Mesendoderm (in vitro differentiated cells): ENCODE measurements around the gene PRR15L.

Experiments used
- DNase-seq: peaks from one replicate; pipeline ENCODE4 v3.0.0; 2013
- H2AK5ac ChIP-seq: 2 replicates; pipeline ENCODE4 v1.6.1; 2013; ENCODE audit warnings: low read length, inconsistent platforms
- H2BK120ac ChIP-seq: 2 replicates; pipeline ENCODE4 v1.6.1; 2013; ENCODE audit warnings: low read depth, mild to moderate bottlenecking, low read length, moderate library complexity, mixed read lengths
- H2BK15ac ChIP-seq: replicated peaks from 2 replicates; pipeline ENCODE4 v1.6.1; 2013; ENCODE audit warnings: low read depth, mild to moderate bottlenecking, moderate library complexity
- H2BK5ac ChIP-seq: 2 replicates; pipeline ENCODE4 v1.6.1; 2013; ENCODE audit warnings: low read length, inconsistent platforms
- H3K18ac ChIP-seq: 2 replicates; pipeline ENCODE4 v1.6.1; 2013; ENCODE audit warnings: mild to moderate bottlenecking, low read length, mixed read lengths
- H3K23ac ChIP-seq: one replicate; pipeline ENCODE4 v1.6.1; 2013; ENCODE audit warnings: low read length
- H3K27ac ChIP-seq: 2 replicates; pipeline ENCODE4 v1.5.1; 2013; ENCODE audit warnings: low read depth, mild to moderate bottlenecking, inconsistent platforms, low read length, moderate library complexity
- H3K27me3 ChIP-seq: 2 replicates; pipeline ENCODE4 v1.6.1; 2013; ENCODE audit warnings: low read length, control low read depth, mild to moderate bottlenecking, inconsistent platforms; ENCODE audit not compliant: insufficient read depth, poor library complexity
- H3K36me3 ChIP-seq: 2 replicates; pipeline ENCODE4 v1.6.1; 2013; ENCODE audit warnings: low read length, inconsistent platforms; ENCODE audit not compliant: control insufficient read depth, insufficient read depth
- H3K4ac ChIP-seq: one replicate; pipeline ENCODE4 v1.6.1; 2013; ENCODE audit warnings: low read depth, mild to moderate bottlenecking, low read length, moderate library complexity
- H3K4me1 ChIP-seq: 2 replicates; pipeline ENCODE4 v1.6.1; 2013; ENCODE audit warnings: low read depth, low read length, inconsistent platforms; ENCODE audit not compliant: control insufficient read depth
- H3K4me2 ChIP-seq: 2 replicates; pipeline ENCODE4 v1.6.1; 2013; ENCODE audit warnings: low read length
- H3K4me3 ChIP-seq: 2 replicates; pipeline ENCODE4 v1.5.1; 2013; ENCODE audit warnings: mild to moderate bottlenecking, low read length
- H3K56ac ChIP-seq: one replicate; pipeline ENCODE4 v1.6.1; 2013; ENCODE audit warnings: low read length
- H3K79me1 ChIP-seq: 2 replicates; pipeline ENCODE4 v1.6.1; 2013; ENCODE audit warnings: low read length, inconsistent platforms
- H3K79me2 ChIP-seq: 2 replicates; pipeline ENCODE4 v1.6.1; 2013; ENCODE audit warnings: mild to moderate bottlenecking, low read length; ENCODE audit not compliant: control insufficient read depth, insufficient read depth
- H3K9ac ChIP-seq: 2 replicates; pipeline ENCODE4 v1.6.1; 2013; ENCODE audit warnings: low read length, inconsistent platforms
- H4K5ac ChIP-seq: one replicate; pipeline ENCODE4 v1.6.1; 2013; ENCODE audit warnings: low read length
- H4K8ac ChIP-seq: one replicate; pipeline ENCODE4 v1.6.1; 2013; ENCODE audit warnings: low read depth, mild to moderate bottlenecking, control low read depth, low read length, moderate library complexity
- WGBS: extraction: QIAGEN DNeasy Blood & Tissue Kit; methylation state at CpG from one replicate; pipeline ENCODE4 v1.1.7; 2013; ENCODE audit warnings: low lambda C conversion rate, missing lambda C conversion rate; ENCODE audit not compliant: insufficient coverage; ENCODE audit errors: extremely low coverage; 5-methylcytosine and 5-hydroxymethylcytosine counted together

Gene PRR15L

DNA sequence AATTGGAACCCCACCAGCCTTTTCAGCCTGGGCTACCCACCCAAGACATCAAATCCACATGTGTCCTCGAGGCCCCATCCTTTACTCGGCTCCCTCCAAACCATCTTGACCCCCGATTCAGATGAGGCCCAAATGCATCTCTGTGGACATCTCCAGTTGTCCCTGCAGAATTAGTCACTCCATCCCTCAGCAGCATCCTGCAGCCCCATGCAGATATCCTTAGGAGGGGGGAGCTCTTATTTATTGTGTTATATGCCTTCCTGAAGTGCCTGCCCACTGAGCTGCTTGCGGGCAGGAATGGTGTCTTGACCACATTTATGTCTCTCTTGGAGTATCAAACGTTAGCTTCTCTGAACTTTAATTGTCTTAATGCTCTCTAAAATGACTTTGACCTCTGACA, 28.8 kb upstream of the PRR15L start:
- H3K4me1 ChIP-seq: peaks cover 16% of the 10 kb centered on the region
- no CpG with 5 or more reads among the region's 5 CpGs for WGBS
- H3K9ac ChIP-seq: no peak overlapping the region
- no peak for DNase-seq
- H2AK5ac ChIP-seq: no peak overlapping the region
- no peak overlapping the region for H2BK15ac ChIP-seq
- H3K18ac ChIP-seq: no peak overlapping the region
- H3K27ac ChIP-seq: no peak overlapping the region
- H4K5ac ChIP-seq: no peak overlapping the region
- H3K4ac ChIP-seq: no peak overlapping the region
- H3K23ac ChIP-seq: no peak overlapping the region
- no peak overlapping the region for H3K56ac ChIP-seq
- no peak overlapping the region for H2BK120ac ChIP-seq
- no peaks in the 10 kb centered on the region for H3K79me2 ChIP-seq
- H4K8ac ChIP-seq: no peak overlapping the region
- no peak overlapping the region for H3K4me3 ChIP-seq
- H3K4me2 ChIP-seq: no peak overlapping the region
- no peaks in the 10 kb centered on the region for H3K79me1 ChIP-seq
- H2BK5ac ChIP-seq: no peak overlapping the region
- peaks cover 2% of the 10 kb centered on the region for H3K36me3 ChIP-seq
- H3K27me3 ChIP-seq: no peaks in the 10 kb centered on the region

GRCh38 chr17:47983492-47984223, 26.0 kb upstream of the PRR15L start:
- Histone ChIP-seq H3K4me2 (no peak overlapping the region), H3K4me3 (no peak overlapping the region), H3K56ac (no peak overlapping the region), H3K18ac (no peak overlapping the region), H3K79me2 (no peaks in the 10 kb centered on the region), H4K5ac (no peak overlapping the region), H3K36me3 (peaks cover 8% of the 10 kb centered on the region), H3K9ac (no peak overlapping the region), H3K4ac (no peak overlapping the region), H3K27me3 (no peaks in the 10 kb centered on the region), H3K23ac (no peak overlapping the region), H3K27ac (no peak overlapping the region), H2BK5ac (no peak overlapping the region), H3K4me1 (peaks cover 3% of the 10 kb centered on the region), H2AK5ac (no peak overlapping the region), H3K79me1 (no peaks in the 10 kb centered on the region), H2BK15ac (no peak overlapping the region), H2BK120ac (no peak overlapping the region), H4K8ac (no peak overlapping the region)
- no CpG with 5 or more reads among the region's 11 CpGs for WGBS
- no peak for DNase-seq

DNA sequence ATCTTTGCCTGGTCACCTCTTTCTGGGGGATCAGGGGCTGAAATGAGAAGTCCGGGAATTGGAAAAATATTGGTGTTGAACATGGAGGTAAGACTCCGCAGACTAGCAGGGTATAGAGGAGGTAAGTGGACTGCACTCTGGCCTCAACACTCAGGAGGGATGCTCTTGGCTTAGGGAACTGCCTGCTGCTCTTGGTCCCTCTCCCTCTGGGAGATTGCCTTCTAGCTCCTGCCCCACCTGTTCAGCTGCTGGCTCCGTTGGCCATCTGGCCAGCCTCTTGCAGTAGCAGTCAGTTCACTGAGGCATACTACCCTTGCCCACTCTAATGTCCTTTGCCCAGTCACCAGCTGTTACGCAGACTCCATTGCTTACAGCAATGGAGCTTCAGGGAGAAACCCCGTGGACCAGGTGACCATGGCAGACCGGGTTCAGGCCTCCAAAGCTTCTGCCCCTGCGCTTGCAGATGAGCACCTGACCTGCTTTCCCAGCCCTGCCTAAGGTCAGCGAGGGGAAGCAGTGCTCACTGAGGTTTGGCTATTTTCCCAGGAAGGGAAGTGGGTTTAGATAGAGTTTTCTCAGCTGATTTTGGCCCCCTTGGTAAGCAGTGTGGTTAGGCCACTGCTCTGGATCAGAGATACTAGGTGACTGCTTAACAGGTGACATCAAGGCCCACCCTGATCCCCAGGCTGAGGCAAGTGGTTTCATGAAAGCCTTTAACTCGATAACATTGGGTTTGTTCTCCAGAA, 25.1 kb upstream of the PRR15L start:
- Histone ChIP-seq H3K4me3 (no peak overlapping the region), H3K27me3 (no peaks in the 10 kb centered on the region), H2AK5ac (no peak overlapping the region), H3K56ac (no peak overlapping the region), H3K79me1 (no peaks in the 10 kb centered on the region), H4K5ac (no peak overlapping the region), H2BK15ac (no peak overlapping the region), H3K9ac (no peak overlapping the region), H3K27ac (no peak overlapping the region), H3K18ac (no peak overlapping the region), H3K36me3 (peaks cover 8% of the 10 kb centered on the region), H2BK5ac (no peak overlapping the region), H4K8ac (no peak overlapping the region), H3K4me2 (no peak overlapping the region), H3K23ac (no peak overlapping the region), H3K4me1 (peaks cover 2% of the 10 kb centered on the region), H3K4ac (no peak overlapping the region), H3K79me2 (no peaks in the 10 kb centered on the region), H2BK120ac (no peak overlapping the region)
- WGBS: no CpG with 5 or more reads among the region's 9 CpGs
- no peak for DNase-seq

- Histone ChIP-seq H3K18ac (no peak overlapping the region), H3K4me3 (no peak overlapping the region)
- no CpG with 5 or more reads among the region's 14 CpGs for WGBS
Observed at GRCh38 chr17:47982091-47982617, 24.5 kb upstream of the PRR15L start.

GRCh38 chr17:47981462-47981861, 23.8 kb upstream of the PRR15L start:
- no peaks in the 10 kb centered on the region for H3K27me3 ChIP-seq
- H2BK120ac ChIP-seq: no peak overlapping the region
- H3K27ac ChIP-seq: no peak overlapping the region
- H3K4me2 ChIP-seq: no peak overlapping the region
- H3K79me1 ChIP-seq: no peaks in the 10 kb centered on the region
- no peak overlapping the region for H3K23ac ChIP-seq
- H2BK15ac ChIP-seq: no peak overlapping the region
- H3K79me2 ChIP-seq: no peaks in the 10 kb centered on the region
- H3K36me3 ChIP-seq: peaks cover 10% of the 10 kb centered on the region
- H4K8ac ChIP-seq: no peak overlapping the region
- no peak overlapping the region for H2AK5ac ChIP-seq
- no CpG with 5 or more reads among the region's 9 CpGs for WGBS
- H3K9ac ChIP-seq: no peak overlapping the region
- H3K18ac ChIP-seq: no peak overlapping the region
- no peaks in the 10 kb centered on the region for H3K4me1 ChIP-seq
- no peak overlapping the region for H2BK5ac ChIP-seq
- no peak overlapping the region for H3K4me3 ChIP-seq
- H3K4ac ChIP-seq: no peak overlapping the region
- H3K56ac ChIP-seq: no peak overlapping the region
- H4K5ac ChIP-seq: no peak overlapping the region
- DNase-seq: no peak

More at GRCh38 chr17:47982091-47982617, 24.5 kb upstream of the PRR15L start:
- no peak overlapping the region for H4K5ac ChIP-seq
- H3K79me2 ChIP-seq: no peaks in the 10 kb centered on the region
- H3K4me1 ChIP-seq: no peaks in the 10 kb centered on the region
- H2BK5ac ChIP-seq: no peak overlapping the region
- H4K8ac ChIP-seq: no peak overlapping the region
- H3K4ac ChIP-seq: no peak overlapping the region
- no peaks in the 10 kb centered on the region for H3K27me3 ChIP-seq
- H2BK120ac ChIP-seq: no peak overlapping the region
- H2BK15ac ChIP-seq: no peak overlapping the region
- no peak overlapping the region for H3K23ac ChIP-seq
- no peak overlapping the region for H3K27ac ChIP-seq
- H3K56ac ChIP-seq: no peak overlapping the region
- H3K9ac ChIP-seq: no peak overlapping the region
- H3K4me2 ChIP-seq: no peak overlapping the region
- peaks cover 10% of the 10 kb centered on the region for H3K36me3 ChIP-seq
- no peaks in the 10 kb centered on the region for H3K79me1 ChIP-seq
- H2AK5ac ChIP-seq: no peak overlapping the region
- no peak for DNase-seq
